ENCODE data around the gene ANAPC2. TPM values are rescaled to one million over a fixed set of nuclear protein-coding genes. Genes with fewer than 3 reads are reported as not detected.

Gene ANAPC2
- polyA plus RNA-seq, 2 of the 4 experiments (the other 2 are of a cell fraction) = 17.5 to 40.7 TPM

DNA sequence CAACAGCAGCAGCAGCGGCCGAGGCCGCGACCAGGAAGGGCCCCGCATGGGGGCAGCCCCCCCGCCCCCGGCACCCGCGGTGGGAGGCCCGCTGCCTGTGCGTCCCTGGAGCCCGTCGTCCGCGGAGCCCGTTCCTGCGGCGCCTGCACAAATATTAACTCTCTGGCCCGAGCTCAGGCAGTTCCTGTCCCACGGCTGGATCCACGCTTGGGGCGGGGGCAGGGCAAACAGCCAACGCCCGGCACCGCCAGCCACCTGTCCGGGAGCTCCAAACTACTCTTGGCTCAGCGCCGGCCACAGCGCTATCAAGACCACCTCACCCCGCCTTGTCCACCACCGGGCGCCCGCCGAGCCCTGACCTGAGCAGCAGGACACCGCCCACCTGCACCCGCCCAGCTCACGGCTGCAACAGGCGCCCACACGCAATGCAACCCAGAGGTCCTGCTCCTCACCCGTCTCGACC is 18.4 kb downstream of the ANAPC2 start, which contains the start of gene LRRC26:
LRRC26 (minus strand) TSS at position 156 of the 463 bp plus-strand sequence; CDS start at position 48, 108 bp downstream.
- ATAC-seq = no peak
- POLR2A ChIA-PET = interaction anchor here (1.1 to 1.8 kb wide), 3 partner anchors 13 to 40 kb away, joined by 3 to 7 read pairs (median 3); no protein-coding TSS in a partner anchor
- FAIRE-seq = no peak
- whole genome bisulfite sequencing (ENCODE audit: missing lambda C conversion rate) = 66% methylated on average over 27 of the region's 41 CpGs
- DNase-seq (ENCODE audit: low read depth in 1 of 2, low spot score in 1 of 2) = no peak
- Histone ChIP-seq H3K4me2 (peak within 1 kb of the TSS; percentile 99), H3K4me3 (peak within 1 kb of the TSS; percentile 47), H3K9me3 (no peaks in the 10 kb centered on the region), H3K4me1 (peaks cover 27% of the 10 kb centered on the region), H3K27ac (peak within 1 kb of the TSS; percentile 59 to 78; a peak in 5 of 6 replicates)
- CTCF ChIA-PET = interaction anchor here (0.5 to 16.5 kb wide), 11 partner anchors 7 to 141 kb away, joined by 3 to 156 read pairs (median 6); partner anchors contain the start of genes ANAPC2, RNF224 and SSNA1
- TF ChIP-seq CHD4 (IDR thresholded peaks at IDR 0.05; ENCODE audit: borderline replicate concordance) = no peak
- no peak for TF ChIP-seq EHMT2 (IDR thresholded peaks at IDR 0.05; ENCODE audit: low read depth)
- TF ChIP-seq NPAS2 (CRISPR knock-in tag; IDR thresholded peaks at IDR 0.05; ENCODE audit: borderline replicate concordance) = no peak
- TF ChIP-seq FOSB (CRISPR knock-in tag; IDR thresholded peaks at IDR 0.05) = no peak
- TF ChIP-seq MAZ (IDR thresholded peaks at IDR 0.05; ENCODE audit: borderline replicate concordance, low read depth, low read length) = no peak
- TF ChIP-seq PHF8 (IDR thresholded peaks at IDR 0.05; ENCODE audit: borderline replicate concordance, low read depth) = no peak
- TF ChIP-seq, protein P1, sequence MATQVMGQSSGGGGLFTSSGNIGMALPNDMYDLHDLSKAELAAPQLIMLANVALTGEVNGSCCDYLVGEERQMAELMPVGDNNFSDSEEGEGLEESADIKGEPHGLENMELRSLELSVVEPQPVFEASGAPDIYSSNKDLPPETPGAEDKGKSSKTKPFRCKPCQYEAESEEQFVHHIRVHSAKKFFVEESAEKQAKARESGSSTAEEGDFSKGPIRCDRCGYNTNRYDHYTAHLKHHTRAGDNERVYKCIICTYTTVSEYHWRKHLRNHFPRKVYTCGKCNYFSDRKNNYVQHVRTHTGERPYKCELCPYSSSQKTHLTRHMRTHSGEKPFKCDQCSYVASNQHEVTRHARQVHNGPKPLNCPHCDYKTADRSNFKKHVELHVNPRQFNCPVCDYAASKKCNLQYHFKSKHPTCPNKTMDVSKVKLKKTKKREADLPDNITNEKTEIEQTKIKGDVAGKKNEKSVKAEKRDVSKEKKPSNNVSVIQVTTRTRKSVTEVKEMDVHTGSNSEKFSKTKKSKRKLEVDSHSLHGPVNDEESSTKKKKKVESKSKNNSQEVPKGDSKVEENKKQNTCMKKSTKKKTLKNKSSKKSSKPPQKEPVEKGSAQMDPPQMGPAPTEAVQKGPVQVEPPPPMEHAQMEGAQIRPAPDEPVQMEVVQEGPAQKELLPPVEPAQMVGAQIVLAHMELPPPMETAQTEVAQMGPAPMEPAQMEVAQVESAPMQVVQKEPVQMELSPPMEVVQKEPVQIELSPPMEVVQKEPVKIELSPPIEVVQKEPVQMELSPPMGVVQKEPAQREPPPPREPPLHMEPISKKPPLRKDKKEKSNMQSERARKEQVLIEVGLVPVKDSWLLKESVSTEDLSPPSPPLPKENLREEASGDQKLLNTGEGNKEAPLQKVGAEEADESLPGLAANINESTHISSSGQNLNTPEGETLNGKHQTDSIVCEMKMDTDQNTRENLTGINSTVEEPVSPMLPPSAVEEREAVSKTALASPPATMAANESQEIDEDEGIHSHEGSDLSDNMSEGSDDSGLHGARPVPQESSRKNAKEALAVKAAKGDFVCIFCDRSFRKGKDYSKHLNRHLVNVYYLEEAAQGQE (IDR thresholded peaks at IDR 0.05) = no peak
- TF ChIP-seq RARB (CRISPR knock-in tag; IDR thresholded peaks at IDR 0.05) = no peak
- no peak for TF ChIP-seq KDM5A (IDR thresholded peaks at IDR 0.05)
- TF ChIP-seq HEYL (CRISPR knock-in tag; IDR thresholded peaks at IDR 0.05) = no peak
- no peak for TF ChIP-seq HOXB13 (CRISPR knock-in tag; IDR thresholded peaks at IDR 0.05; ENCODE audit: low read depth)
- no peak for TF ChIP-seq TFCP2L1 (CRISPR knock-in tag; IDR thresholded peaks at IDR 0.05)
- no peak for TF ChIP-seq RNF2 (IDR thresholded peaks at IDR 0.05; ENCODE audit: borderline replicate concordance, low read depth)
- TF ChIP-seq ESRRA (IDR thresholded peaks at IDR 0.05; ENCODE audit: borderline replicate concordance, low read length) = no peak
- TF ChIP-seq CBX2 (IDR thresholded peaks at IDR 0.05; ENCODE audit: borderline replicate concordance, low read depth) = no peak
- TF ChIP-seq, protein P2, sequence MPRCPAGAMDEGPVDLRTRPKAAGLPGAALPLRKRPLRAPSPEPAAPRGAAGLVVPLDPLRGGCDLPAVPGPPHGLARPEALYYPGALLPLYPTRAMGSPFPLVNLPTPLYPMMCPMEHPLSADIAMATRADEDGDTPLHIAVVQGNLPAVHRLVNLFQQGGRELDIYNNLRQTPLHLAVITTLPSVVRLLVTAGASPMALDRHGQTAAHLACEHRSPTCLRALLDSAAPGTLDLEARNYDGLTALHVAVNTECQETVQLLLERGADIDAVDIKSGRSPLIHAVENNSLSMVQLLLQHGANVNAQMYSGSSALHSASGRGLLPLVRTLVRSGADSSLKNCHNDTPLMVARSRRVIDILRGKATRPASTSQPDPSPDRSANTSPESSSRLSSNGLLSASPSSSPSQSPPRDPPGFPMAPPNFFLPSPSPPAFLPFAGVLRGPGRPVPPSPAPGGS (IDR thresholded peaks at IDR 0.05) = no peak
- TF ChIP-seq, protein P3, sequence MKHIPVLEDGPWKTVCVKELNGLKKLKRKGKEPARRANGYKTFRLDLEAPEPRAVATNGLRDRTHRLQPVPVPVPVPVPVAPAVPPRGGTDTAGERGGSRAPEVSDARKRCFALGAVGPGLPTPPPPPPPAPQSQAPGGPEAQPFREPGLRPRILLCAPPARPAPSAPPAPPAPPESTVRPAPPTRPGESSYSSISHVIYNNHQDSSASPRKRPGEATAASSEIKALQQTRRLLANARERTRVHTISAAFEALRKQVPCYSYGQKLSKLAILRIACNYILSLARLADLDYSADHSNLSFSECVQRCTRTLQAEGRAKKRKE (CRISPR knock-in tag; IDR thresholded peaks at IDR 0.05; ENCODE audit: low read depth) = no peak
- TF ChIP-seq, protein P4, sequence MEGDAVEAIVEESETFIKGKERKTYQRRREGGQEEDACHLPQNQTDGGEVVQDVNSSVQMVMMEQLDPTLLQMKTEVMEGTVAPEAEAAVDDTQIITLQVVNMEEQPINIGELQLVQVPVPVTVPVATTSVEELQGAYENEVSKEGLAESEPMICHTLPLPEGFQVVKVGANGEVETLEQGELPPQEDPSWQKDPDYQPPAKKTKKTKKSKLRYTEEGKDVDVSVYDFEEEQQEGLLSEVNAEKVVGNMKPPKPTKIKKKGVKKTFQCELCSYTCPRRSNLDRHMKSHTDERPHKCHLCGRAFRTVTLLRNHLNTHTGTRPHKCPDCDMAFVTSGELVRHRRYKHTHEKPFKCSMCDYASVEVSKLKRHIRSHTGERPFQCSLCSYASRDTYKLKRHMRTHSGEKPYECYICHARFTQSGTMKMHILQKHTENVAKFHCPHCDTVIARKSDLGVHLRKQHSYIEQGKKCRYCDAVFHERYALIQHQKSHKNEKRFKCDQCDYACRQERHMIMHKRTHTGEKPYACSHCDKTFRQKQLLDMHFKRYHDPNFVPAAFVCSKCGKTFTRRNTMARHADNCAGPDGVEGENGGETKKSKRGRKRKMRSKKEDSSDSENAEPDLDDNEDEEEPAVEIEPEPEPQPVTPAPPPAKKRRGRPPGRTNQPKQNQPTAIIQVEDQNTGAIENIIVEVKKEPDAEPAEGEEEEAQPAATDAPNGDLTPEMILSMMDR (IDR thresholded peaks at IDR 0.05) = no peak
- TF ChIP-seq EP300 (IDR thresholded peaks at IDR 0.05) = no peak
- TF ChIP-seq, protein P5, sequence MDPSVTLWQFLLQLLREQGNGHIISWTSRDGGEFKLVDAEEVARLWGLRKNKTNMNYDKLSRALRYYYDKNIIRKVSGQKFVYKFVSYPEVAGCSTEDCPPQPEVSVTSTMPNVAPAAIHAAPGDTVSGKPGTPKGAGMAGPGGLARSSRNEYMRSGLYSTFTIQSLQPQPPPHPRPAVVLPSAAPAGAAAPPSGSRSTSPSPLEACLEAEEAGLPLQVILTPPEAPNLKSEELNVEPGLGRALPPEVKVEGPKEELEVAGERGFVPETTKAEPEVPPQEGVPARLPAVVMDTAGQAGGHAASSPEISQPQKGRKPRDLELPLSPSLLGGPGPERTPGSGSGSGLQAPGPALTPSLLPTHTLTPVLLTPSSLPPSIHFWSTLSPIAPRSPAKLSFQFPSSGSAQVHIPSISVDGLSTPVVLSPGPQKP (IDR thresholded peaks at IDR 0.05; ENCODE audit: low read depth, low read length) = no peak
